ENCODE results near the gene PSMD1. TPM values are rescaled to one million over a fixed set of nuclear protein-coding genes. Genes with fewer than 3 reads are reported as not detected.

PSMD1 gene
- total and polyA plus RNA-seq, 2 donors (not counting 3 experiments of a cell fraction or from before 2014, with no cell fraction given), result 163 to 209 TPM

GRCh38 chr2:231183851-231184250 is 127.2 kb downstream of the PSMD1 start:
- H3K27ac ChIP-seq (ENCODE audit: insufficient read depth, low read depth, low read length), result no peak overlapping the region
- POLR2A ChIA-PET, result no interaction called here

More at GRCh38 chr2:231183851-231184250, 127.2 kb downstream of the PSMD1 start:
- Histone ChIP-seq H3K4me3 (replicated peaks in 1 of 3; ENCODE audit: insufficient read depth in 1 of 3, low read depth in 1 of 3, low read length in 3 of 3) (no peak overlapping the region), H3K9me1 (replicated peaks; ENCODE audit: control insufficient read depth, extremely low read depth, insufficient read depth, low read length) (no peaks in the 10 kb centered on the region), H4K20me1 (replicated peaks; ENCODE audit: control insufficient read depth, extremely low read depth, insufficient read depth, low read length) (no peaks in the 10 kb centered on the region), H3K27me3 (ENCODE audit: control insufficient read depth in 2 of 2, insufficient read depth in 2 of 2, low read length in 2 of 2) (no peaks in the 10 kb centered on the region), H3K36me3 (ENCODE audit: control insufficient read depth in 2 of 2, extremely low read depth in 1 of 2, insufficient read depth in 2 of 2, low read length in 2 of 2) (no peaks in the 10 kb centered on the region), H2AFZ (ENCODE audit: low read depth, low read length) (no peak overlapping the region), H3K79me2 (ENCODE audit: control insufficient read depth, insufficient read depth, low read length) (no peaks in the 10 kb centered on the region), H3K4me2 (ENCODE audit: insufficient read depth, low read length) (no peak overlapping the region), H3K4me1 (ENCODE audit: control insufficient read depth, extremely low read depth, insufficient read depth, low read length) (peaks cover 48% of the 10 kb centered on the region), H3K9me3 (replicated peaks; ENCODE audit: control insufficient read depth, insufficient read depth, low read length) (no peaks in the 10 kb centered on the region), H3K9ac (replicated peaks; ENCODE audit: extremely low read depth, insufficient read depth, low read length) (no peak overlapping the region)
- FAIRE-seq, result no peak
- dilution Hi-C loops (cut with MboI; ENCODE audit: extremely low pct_ligation_motif_present, low sequenced_read_pairs), result no loop called here
- TF ChIP-seq CTCF (IDR thresholded peaks at IDR 0.05; ENCODE audit: extremely low read depth in 1 of 2, insufficient read depth in 1 of 2, low read depth in 1 of 2, low read length in 2 of 2), result no peak
- no peak for TF ChIP-seq GATA2 (IDR thresholded peaks at IDR 0.05; ENCODE audit: insufficient read depth, insufficient read length, low read depth, low read length)
- no peak for TF ChIP-seq POLR2AphosphoS5 (IDR thresholded peaks at IDR 0.05; ENCODE audit: insufficient read depth, low read depth, low read length)
- no peak for TF ChIP-seq EZH2 (IDR thresholded peaks at IDR 0.05; ENCODE audit: borderline replicate concordance, low read depth, low read length, severe bottlenecking)
- no peak for TF ChIP-seq FOS (IDR thresholded peaks at IDR 0.05; ENCODE audit: borderline replicate concordance, insufficient read depth, low read length)
- no peak for TF ChIP-seq POLR2A (IDR thresholded peaks at IDR 0.05; ENCODE audit: low read depth, low read length)
- TF ChIP-seq JUN (IDR thresholded peaks at IDR 0.05; ENCODE audit: borderline replicate concordance, insufficient read depth, insufficient read length, low read depth), result no peak
- no peak for TF ChIP-seq MAX (IDR thresholded peaks at IDR 0.05; ENCODE audit: insufficient read depth, insufficient read length)
- no peak for TF ChIP-seq MYC (IDR thresholded peaks at IDR 0.05; ENCODE audit: low read depth, low read length)
- no TSS peak for BruUV-seq (replicated peaks)
- CTCF ChIA-PET, result interaction anchor here (0.5 to 1.1 kb wide), 3 partner anchors 9 to 80 kb away, joined by 3 read pairs; partner anchors contain the start of gene HTR2B
- DNase-seq (ENCODE audit: low read depth, low spot score), result no peak
- intact Hi-C loops (cut with micrococcal nuclease), result loop anchor here (2.0 kb wide), 1 partner anchor 15 kb away; no protein-coding TSS in a partner anchor
